HepG2 (cell line): ENCODE results near the gene TSTD2. TPM values are rescaled to one million over a fixed set of nuclear protein-coding genes. Genes with fewer than 3 reads are reported as not detected.

Experiments used
- FOXA1 ChIP-seq, 2 experiments: fragments of 450-650 bp in 1 of 2; sonication (generic) in 1 of 2; formaldehyde crosslinking in 1 of 2; IDR thresholded peaks; 2 replicates each; pipeline versions ENCODE4 v1.4.0 to v1.6.1; 2016 to 2020; ENCODE audit warnings: missing genetic modification reagents in 1 of 2
- HDAC1 ChIP-seq: sonication (generic); formaldehyde crosslinking; IDR thresholded peaks from 2 replicates; pipeline ENCODE4 v1.5.1; 2020; ENCODE audit warnings: mild to moderate bottlenecking, missing genetic modification reagents
- MIER2 ChIP-seq: IDR thresholded peaks from 2 replicates; pipeline ENCODE4 v1.6.1; 2016; ENCODE audit warnings: missing biosample characterization, missing genetic modification reagents
- NR2C2 ChIP-seq: sonication (generic); formaldehyde crosslinking; IDR thresholded peaks from 2 replicates; pipeline ENCODE4 v1.4.0; 2020; ENCODE audit warnings: missing genetic modification reagents, mild to moderate bottlenecking, moderate library complexity, borderline replicate concordance
- SMAD9 ChIP-seq: sonication (generic); formaldehyde crosslinking; IDR thresholded peaks from 2 replicates; pipeline ENCODE4 v1.5.1; 2020; ENCODE audit warnings: mild to moderate bottlenecking, missing genetic modification reagents
- SOX13 ChIP-seq, 3 experiments: fragments of 450-650 bp in 1 of 3; sonication (generic) in 1 of 3; formaldehyde crosslinking in 1 of 3; IDR thresholded peaks in 2 of 3; conservative IDR thresholded peaks in 1 of 3; 2 replicates each; pipeline versions ENCODE4 v1.5.0 to v1.6.1; 2016 to 2020; ENCODE audit warnings: antibody characterized with exemption in 1 of 3, mild to moderate bottlenecking in 1 of 3, missing compliant biosample characterization in 1 of 3, missing genetic modification reagents in 1 of 3, moderate library complexity in 1 of 3
- SP140L ChIP-seq: sonication (generic); formaldehyde crosslinking; IDR thresholded peaks from 2 replicates; pipeline ENCODE4 v1.4.0; 2020; ENCODE audit warnings: missing genetic modification reagents, borderline replicate concordance
- ZNF530 ChIP-seq: sonication (generic); formaldehyde crosslinking; IDR thresholded peaks from 2 replicates; pipeline ENCODE4 v1.5.0; 2020; ENCODE audit warnings: low read depth, mild to moderate bottlenecking, missing genetic modification reagents
- ZNF75D ChIP-seq: sonication (generic); formaldehyde crosslinking; IDR thresholded peaks from 2 replicates; pipeline ENCODE4 v1.8.1; 2023; ENCODE audit warnings: missing genetic modification reagents, mild to moderate bottlenecking, borderline replicate concordance
- polyA plus RNA-seq, 8 experiments: library from polyadenylated mRNA; depleted of rRNA in 3 of 8; stranded (reverse) in 7 of 8; unstranded in 1 of 8; fragments of >200 nt; fragmentation: Illumina TruSeq in 4 of 8; extraction: Trizol in 4 of 8; gene quantifications; 2 replicates each; pipeline versions ENCODE4 v1.2.1 to v1.2.3, GENCODE V29; 2011 to 2016; ENCODE audit warnings: low read depth in 4 of 8, missing spikeins in 1 of 8, mixed read lengths in 1 of 8; ENCODE audit not compliant: insufficient read depth in 1 of 8
- total RNA-seq, 5 experiments: library from RNA; depleted of rRNA; stranded (reverse); fragments of >200 nt; fragmentation: Illumina TruSeq; extraction: Trizol; gene quantifications; 2 replicates each; pipeline ENCODE4 v1.2.3, GENCODE V29; 2016; ENCODE audit warnings: low read depth in 1 of 5
- TF ChIP-seq, protein P1 (sequence below): sonication (generic); formaldehyde crosslinking; IDR thresholded peaks from 2 replicates; pipeline ENCODE4 v1.5.0; 2020; ENCODE audit warnings: mild to moderate bottlenecking, missing genetic modification reagents, borderline replicate concordance
- TF ChIP-seq, protein P2 (sequence below): IDR thresholded peaks from 2 replicates; pipeline ENCODE4 v1.6.1; 2016; ENCODE audit warnings: missing biosample characterization, missing genetic modification reagents, low read depth
- TF ChIP-seq, protein P3 (sequence below): sonication (generic); formaldehyde crosslinking; IDR thresholded peaks from 2 replicates; pipeline ENCODE4 v1.4.0; 2020; ENCODE audit warnings: missing genetic modification reagents
- TF ChIP-seq, protein P4 (sequence below): IDR thresholded peaks from 2 replicates; pipeline ENCODE4 v1.6.1; 2018; ENCODE audit warnings: missing genetic modification reagents, mild to moderate bottlenecking, missing compliant biosample characterization
- TF ChIP-seq, protein P5 (sequence below): sonication (generic); formaldehyde crosslinking; IDR thresholded peaks from 2 replicates; pipeline ENCODE4 v1.4.0; 2020; ENCODE audit warnings: missing genetic modification reagents
- TF ChIP-seq, protein P6 (sequence below): sonication (generic); formaldehyde crosslinking; IDR thresholded peaks from 2 replicates; pipeline ENCODE4 v1.5.1; 2020; ENCODE audit warnings: missing genetic modification reagents, mild to moderate bottlenecking, borderline replicate concordance

TSTD2 gene
- total and polyA plus RNA-seq, 2 of the 13 experiments (the other 11 are each of a cell fraction or from before 2014, with no cell fraction given): 16.0 to 23.1 TPM

DNA sequence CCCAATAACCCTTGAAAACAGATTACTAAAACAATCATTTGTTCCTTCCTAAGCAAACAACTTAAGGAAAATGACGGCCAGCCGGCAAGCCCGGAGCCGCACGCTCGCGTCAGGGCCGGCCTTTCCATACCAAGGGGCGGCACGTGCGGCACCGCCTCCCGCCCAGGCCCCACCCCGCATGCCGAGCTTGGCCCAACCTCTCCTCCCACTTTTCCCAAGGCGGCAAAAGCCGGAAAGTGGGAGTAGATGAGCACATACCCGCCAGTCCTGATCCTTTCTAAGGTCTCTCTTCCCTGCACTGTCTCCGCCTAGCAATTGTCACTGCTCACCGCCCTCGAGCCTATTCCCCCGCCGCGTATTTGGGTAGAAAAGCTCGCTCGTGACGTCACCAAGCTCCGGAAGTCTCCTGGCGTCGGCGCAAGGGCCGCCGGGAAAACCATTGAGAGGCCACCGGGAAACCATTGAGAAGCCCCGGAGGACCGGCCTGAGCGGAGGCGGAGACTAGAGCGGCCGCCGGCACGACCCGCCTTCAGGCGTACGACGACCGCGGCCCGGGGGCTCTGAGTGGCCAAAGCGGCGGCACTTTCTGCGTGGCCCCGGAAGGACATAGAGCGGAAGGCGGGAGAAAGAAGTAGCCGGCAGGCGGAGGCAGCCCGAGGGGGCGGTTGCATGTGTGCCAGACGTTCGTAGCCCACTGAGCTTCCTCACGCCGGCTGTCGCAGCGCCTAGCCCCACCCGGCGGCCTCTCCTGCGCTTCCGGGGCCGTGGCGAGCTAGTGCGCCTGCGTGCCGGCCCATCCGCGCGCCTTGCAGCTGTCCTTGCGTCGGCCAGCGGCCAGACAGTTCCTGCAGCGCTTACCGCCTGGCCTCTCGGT is at the start of gene TSTD2, which contains the start of gene NCBP1 (continued):
- TF ChIP-seq, protein P1, sequence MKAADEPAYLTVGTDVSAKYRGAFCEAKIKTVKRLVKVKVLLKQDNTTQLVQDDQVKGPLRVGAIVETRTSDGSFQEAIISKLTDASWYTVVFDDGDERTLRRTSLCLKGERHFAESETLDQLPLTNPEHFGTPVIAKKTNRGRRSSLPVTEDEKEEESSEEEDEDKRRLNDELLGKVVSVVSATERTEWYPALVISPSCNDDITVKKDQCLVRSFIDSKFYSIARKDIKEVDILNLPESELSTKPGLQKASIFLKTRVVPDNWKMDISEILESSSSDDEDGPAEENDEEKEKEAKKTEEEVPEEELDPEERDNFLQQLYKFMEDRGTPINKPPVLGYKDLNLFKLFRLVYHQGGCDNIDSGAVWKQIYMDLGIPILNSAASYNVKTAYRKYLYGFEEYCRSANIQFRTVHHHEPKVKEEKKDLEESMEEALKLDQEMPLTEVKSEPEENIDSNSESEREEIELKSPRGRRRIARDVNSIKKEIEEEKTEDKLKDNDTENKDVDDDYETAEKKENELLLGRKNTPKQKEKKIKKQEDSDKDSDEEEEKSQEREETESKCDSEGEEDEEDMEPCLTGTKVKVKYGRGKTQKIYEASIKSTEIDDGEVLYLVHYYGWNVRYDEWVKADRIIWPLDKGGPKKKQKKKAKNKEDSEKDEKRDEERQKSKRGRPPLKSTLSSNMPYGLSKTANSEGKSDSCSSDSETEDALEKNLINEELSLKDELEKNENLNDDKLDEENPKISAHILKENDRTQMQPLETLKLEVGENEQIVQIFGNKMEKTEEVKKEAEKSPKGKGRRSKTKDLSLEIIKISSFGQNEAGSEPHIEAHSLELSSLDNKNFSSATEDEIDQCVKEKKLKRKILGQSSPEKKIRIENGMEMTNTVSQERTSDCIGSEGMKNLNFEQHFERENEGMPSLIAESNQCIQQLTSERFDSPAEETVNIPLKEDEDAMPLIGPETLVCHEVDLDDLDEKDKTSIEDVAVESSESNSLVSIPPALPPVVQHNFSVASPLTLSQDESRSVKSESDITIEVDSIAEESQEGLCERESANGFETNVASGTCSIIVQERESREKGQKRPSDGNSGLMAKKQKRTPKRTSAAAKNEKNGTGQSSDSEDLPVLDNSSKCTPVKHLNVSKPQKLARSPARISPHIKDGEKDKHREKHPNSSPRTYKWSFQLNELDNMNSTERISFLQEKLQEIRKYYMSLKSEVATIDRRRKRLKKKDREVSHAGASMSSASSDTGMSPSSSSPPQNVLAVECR (CRISPR knock-in tag): peak; percentile 92; the same call in 1 of the 2 replicates
- TF ChIP-seq MIER2 (CRISPR knock-in tag) (0 out of 2 replicates have a peak, but pooled peaks have one; percentile 14), NR2C2 (CRISPR knock-in tag) (peak; percentile 99), ZNF530 (CRISPR knock-in tag) (peak; percentile 62; the same call in 1 of the 2 replicates), ZNF75D (CRISPR knock-in tag) (no peak), FOXA1 (IDR thresholded peaks at IDR 0.05) (no peak), FOXA1 (CRISPR knock-in tag; IDR thresholded peaks at IDR 0.05) (peak; percentile 23; the same call in 1 of the 2 replicates), SP140L (CRISPR knock-in tag) (no peak), SMAD9 (CRISPR knock-in tag) (no peak), SOX13 (IDR thresholded peaks at IDR 0.05) (no peak; the same call in 1 of the 2 replicates), SOX13 (CRISPR knock-in tag; conservative IDR thresholded peaks at IDR 0.05 in 1 of 2, IDR thresholded peaks at IDR 0.05 in 1 of 2) (no peak), HDAC1 (CRISPR knock-in tag) (peak; percentile 71)
- TF ChIP-seq, protein P2, sequence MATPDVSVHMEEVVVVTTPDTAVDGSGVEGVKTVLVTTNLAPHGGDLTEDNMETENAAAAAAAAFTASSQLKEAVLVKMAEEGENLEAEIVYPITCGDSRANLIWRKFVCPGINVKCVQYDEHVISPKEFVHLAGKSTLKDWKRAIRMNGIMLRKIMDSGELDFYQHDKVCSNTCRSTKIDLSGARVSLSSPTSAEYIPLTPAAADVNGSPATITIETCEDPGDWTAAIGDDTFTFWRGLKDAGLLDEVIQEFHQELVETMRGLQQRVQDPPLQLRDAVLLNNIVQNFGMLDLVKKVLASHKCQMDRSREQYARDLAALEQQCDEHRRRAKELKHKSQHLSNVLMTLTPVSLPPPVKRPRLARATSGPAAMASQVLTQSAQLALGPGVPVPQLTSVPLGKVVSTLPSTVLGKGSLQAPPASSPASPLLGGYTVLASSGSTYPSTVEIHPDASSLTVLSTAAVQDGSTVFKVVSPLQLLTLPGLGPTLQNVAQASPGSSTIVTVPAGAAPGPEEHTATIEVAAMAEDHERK (CRISPR knock-in tag): peak; percentile 86
- TF ChIP-seq, protein P3, sequence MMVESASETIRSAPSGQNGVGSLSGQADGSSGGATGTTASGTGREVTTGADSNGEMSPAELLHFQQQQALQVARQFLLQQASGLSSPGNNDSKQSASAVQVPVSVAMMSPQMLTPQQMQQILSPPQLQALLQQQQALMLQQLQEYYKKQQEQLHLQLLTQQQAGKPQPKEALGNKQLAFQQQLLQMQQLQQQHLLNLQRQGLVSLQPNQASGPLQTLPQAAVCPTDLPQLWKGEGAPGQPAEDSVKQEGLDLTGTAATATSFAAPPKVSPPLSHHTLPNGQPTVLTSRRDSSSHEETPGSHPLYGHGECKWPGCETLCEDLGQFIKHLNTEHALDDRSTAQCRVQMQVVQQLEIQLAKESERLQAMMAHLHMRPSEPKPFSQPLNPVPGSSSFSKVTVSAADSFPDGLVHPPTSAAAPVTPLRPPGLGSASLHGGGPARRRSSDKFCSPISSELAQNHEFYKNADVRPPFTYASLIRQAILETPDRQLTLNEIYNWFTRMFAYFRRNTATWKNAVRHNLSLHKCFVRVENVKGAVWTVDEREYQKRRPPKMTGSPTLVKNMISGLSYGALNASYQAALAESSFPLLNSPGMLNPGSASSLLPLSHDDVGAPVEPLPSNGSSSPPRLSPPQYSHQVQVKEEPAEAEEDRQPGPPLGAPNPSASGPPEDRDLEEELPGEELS (CRISPR knock-in tag): peak; percentile 50
- TF ChIP-seq, protein P4, sequence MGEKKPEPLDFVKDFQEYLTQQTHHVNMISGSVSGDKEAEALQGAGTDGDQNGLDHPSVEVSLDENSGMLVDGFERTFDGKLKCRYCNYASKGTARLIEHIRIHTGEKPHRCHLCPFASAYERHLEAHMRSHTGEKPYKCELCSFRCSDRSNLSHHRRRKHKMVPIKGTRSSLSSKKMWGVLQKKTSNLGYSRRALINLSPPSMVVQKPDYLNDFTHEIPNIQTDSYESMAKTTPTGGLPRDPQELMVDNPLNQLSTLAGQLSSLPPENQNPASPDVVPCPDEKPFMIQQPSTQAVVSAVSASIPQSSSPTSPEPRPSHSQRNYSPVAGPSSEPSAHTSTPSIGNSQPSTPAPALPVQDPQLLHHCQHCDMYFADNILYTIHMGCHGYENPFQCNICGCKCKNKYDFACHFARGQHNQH (CRISPR knock-in tag): peak; percentile 78
- TF ChIP-seq, protein P5, sequence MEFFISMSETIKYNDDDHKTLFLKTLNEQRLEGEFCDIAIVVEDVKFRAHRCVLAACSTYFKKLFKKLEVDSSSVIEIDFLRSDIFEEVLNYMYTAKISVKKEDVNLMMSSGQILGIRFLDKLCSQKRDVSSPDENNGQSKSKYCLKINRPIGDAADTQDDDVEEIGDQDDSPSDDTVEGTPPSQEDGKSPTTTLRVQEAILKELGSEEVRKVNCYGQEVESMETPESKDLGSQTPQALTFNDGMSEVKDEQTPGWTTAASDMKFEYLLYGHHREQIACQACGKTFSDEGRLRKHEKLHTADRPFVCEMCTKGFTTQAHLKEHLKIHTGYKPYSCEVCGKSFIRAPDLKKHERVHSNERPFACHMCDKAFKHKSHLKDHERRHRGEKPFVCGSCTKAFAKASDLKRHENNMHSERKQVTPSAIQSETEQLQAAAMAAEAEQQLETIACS (CRISPR knock-in tag): 0 out of 2 replicates have a peak, but pooled peaks have one; percentile 20
- TF ChIP-seq, protein P6, sequence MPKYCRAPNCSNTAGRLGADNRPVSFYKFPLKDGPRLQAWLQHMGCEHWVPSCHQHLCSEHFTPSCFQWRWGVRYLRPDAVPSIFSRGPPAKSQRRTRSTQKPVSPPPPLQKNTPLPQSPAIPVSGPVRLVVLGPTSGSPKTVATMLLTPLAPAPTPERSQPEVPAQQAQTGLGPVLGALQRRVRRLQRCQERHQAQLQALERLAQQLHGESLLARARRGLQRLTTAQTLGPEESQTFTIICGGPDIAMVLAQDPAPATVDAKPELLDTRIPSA (CRISPR knock-in tag): 0 out of 2 replicates have a peak, but pooled peaks have one; percentile 68
